Right renal pelvis (tissue), 4 donors: ENCODE results near the gene RTTN. TPM values are rescaled to one million over a fixed set of nuclear protein-coding genes. Genes with fewer than 3 reads are reported as not detected.
"Not testable (repeated sequence)": the region's sequence is repeated elsewhere in the genome, so short reads cannot be mapped to it uniquely, and the experiment has no call there.

Experiments
- DNase-seq, 4 donors: peaks; one replicate each; pipeline ENCODE4 v3.0.0-alpha.2; 2013; ENCODE audit warnings: low read depth in 4 of 4, low spot score in 3 of 4, missing footprints in 1 of 4
- polyA plus RNA-seq, 4 donors: library from polyadenylated mRNA; unstranded; fragments of 120-200 nt; gene quantifications; one replicate each; pipeline ENCODE4 v1.2.1, GENCODE V29; 2013; ENCODE audit not compliant: insufficient read length in 4 of 4

Gene RTTN
- polyA plus RNA-seq, 4 donors = 17.2 to 20.2 (median 18.9) TPM

- no peak for DNase-seq
These were observed 220.2 kb downstream of the RTTN start for GRCh38 chr18:69985239-69985638.

GRCh38 chr18:69982417-69982816 lies 223.1 kb downstream of the RTTN start:
- DNase-seq = no peak

GRCh38 chr18:69981948-69982347 lies 223.5 kb downstream of the RTTN start:
- no peak for DNase-seq

GRCh38 chr18:69980982-69981804 lies 224.3 kb downstream of the RTTN start:
- DNase-seq = no peak

GRCh38 chr18:69980509-69980908 lies 225.0 kb downstream of the RTTN start:
- no peak for DNase-seq

GRCh38 chr18:69978732-69979715 lies 226.5 kb downstream of the RTTN start:
- DNase-seq = no peak

GRCh38 chr18:69975294-69975693 lies 230.2 kb downstream of the RTTN start:
- not testable (repeated sequence) for DNase-seq

- DNase-seq = no peak
These were observed 231.1 kb downstream of the RTTN start for GRCh38 chr18:69974365-69974764.

GRCh38 chr18:69969491-69969890 lies 236.0 kb downstream of the RTTN start:
- no peak for DNase-seq

GRCh38 chr18:69968039-69968438 lies 237.4 kb downstream of the RTTN start:
- DNase-seq = no peak

- DNase-seq = no peak
These were observed 242.3 kb downstream of the RTTN start for GRCh38 chr18:69963196-69963595.

GRCh38 chr18:69961718-69962117 lies 243.8 kb downstream of the RTTN start:
- DNase-seq = no peak

- no peak for DNase-seq
These were observed 247.1 kb downstream of the RTTN start for GRCh38 chr18:69958422-69958821.

- no peak for DNase-seq
These were observed 247.7 kb downstream of the RTTN start for GRCh38 chr18:69957747-69958146.

- DNase-seq = no peak
These were observed 248.5 kb downstream of the RTTN start for GRCh38 chr18:69956665-69957620.

GRCh38 chr18:69956057-69956456 lies 249.4 kb downstream of the RTTN start:
- peak in 1 of 4 donors; percentile 19 for DNase-seq

GRCh38 chr18:69954719-69955480 lies 250.6 kb downstream of the RTTN start:
- DNase-seq = peak in 1 of 4 donors; percentile 34

- no peak for DNase-seq
These were observed 252.3 kb downstream of the RTTN start for GRCh38 chr18:69953191-69953590.
